ENCODE data around the gene NACC2.

- TF ChIP-seq POLR2AphosphoS5 (IDR thresholded peaks at IDR 0.05) (no peak), CTCF (IDR thresholded peaks at IDR 0.05) (no peak), POLR2A (IDR thresholded peaks at IDR 0.05) (no peak)
Measured at GRCh38 chr9:135986605-135987004, 108.5 kb downstream of the NACC2 start.

Data from prostate gland (tissue), 2 donors.